Measurements from ENCODE around the gene UHRF2. TPM values are rescaled to one million over a fixed set of nuclear protein-coding genes. Genes with fewer than 3 reads are reported as not detected.

Gene UHRF2
- total and polyA plus RNA-seq, 10 donors: 26.3 to 120 (median 61.5) TPM

- 93 to 96% (median 95%) methylated on average over 7 of the region's 7 CpGs for WGBS, 5 donors
- intact Hi-C loops (cut with DNase I; ENCODE audit: low total_unique reads): no loop called here
- TF ChIP-seq POLR2AphosphoS5 (IDR thresholded peaks at IDR 0.05): no peak
- TF ChIP-seq, protein P1, sequence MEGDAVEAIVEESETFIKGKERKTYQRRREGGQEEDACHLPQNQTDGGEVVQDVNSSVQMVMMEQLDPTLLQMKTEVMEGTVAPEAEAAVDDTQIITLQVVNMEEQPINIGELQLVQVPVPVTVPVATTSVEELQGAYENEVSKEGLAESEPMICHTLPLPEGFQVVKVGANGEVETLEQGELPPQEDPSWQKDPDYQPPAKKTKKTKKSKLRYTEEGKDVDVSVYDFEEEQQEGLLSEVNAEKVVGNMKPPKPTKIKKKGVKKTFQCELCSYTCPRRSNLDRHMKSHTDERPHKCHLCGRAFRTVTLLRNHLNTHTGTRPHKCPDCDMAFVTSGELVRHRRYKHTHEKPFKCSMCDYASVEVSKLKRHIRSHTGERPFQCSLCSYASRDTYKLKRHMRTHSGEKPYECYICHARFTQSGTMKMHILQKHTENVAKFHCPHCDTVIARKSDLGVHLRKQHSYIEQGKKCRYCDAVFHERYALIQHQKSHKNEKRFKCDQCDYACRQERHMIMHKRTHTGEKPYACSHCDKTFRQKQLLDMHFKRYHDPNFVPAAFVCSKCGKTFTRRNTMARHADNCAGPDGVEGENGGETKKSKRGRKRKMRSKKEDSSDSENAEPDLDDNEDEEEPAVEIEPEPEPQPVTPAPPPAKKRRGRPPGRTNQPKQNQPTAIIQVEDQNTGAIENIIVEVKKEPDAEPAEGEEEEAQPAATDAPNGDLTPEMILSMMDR (IDR thresholded peaks at IDR 0.05 in 8 of 11, conservative IDR thresholded peaks at IDR 0.05 in 3 of 11): no peak
- no peak for TF ChIP-seq POLR2A (IDR thresholded peaks at IDR 0.05)
- no peak for DNase-seq
- no peaks in the 10 kb centered on the region for H3K4me1 ChIP-seq
- H3K4me3 ChIP-seq: no peak overlapping the region
- H3K27me3 ChIP-seq (replicated peaks in 1 of 7): no peaks in the 10 kb centered on the region
- no peak overlapping the region for H3K27ac ChIP-seq
- no peaks in the 10 kb centered on the region for H3K9me3 ChIP-seq
- H3K36me3 ChIP-seq: peaks cover 0 to 91% (median 55%) of the 10 kb centered on the region in 6 donors
Observed at GRCh38 chr9:6488395-6488794, 75.4 kb downstream of the UHRF2 start.

DNA sequence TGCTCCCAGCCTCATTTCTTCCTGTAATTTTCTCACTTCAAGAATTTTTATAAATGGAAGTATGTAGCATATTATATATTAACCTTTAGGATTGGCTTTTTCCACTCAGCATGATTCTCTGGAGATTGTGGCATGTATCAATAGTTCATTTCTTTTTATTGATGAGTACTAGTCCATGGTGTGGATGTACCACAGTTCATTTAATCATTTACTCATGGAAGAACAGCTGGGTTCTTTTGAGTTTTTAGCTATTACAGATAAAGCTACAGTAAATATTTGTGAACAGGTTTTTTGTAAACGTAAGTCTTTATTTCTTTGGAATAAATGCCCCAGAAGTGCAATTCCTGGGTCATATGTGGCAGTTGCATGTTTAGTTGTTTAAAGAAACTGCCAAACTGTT is 76.1 kb downstream of the UHRF2 start:
- no peak overlapping the region for H3K27ac ChIP-seq
- TF ChIP-seq POLR2AphosphoS5 (IDR thresholded peaks at IDR 0.05) (no peak), POLR2A (IDR thresholded peaks at IDR 0.05) (no peak)
- TF ChIP-seq, protein P1 (IDR thresholded peaks at IDR 0.05 in 8 of 11, conservative IDR thresholded peaks at IDR 0.05 in 3 of 11): no peak
- H3K27me3 ChIP-seq (replicated peaks in 1 of 7): no peaks in the 10 kb centered on the region
- intact Hi-C loops (cut with DNase I; ENCODE audit: low total_unique reads): no loop called here
- no peak overlapping the region for H3K4me3 ChIP-seq
- peaks cover 0 to 91% (median 51%) of the 10 kb centered on the region in 6 donors for H3K36me3 ChIP-seq
- DNase-seq: no peak
- WGBS, 5 donors: 93 to 100% (median 95%) methylated on average over 1 of the region's 1 CpG
- H3K4me1 ChIP-seq: no peaks in the 10 kb centered on the region
- H3K9me3 ChIP-seq: no peaks in the 10 kb centered on the region

GRCh38 chr9:6490863-6491262 is 77.9 kb downstream of the UHRF2 start:
- WGBS, 5 donors: 97 to 98% (median 97%) methylated on average over 2 of the region's 2 CpGs
- no peaks in the 10 kb centered on the region for H3K27me3 ChIP-seq (replicated peaks in 1 of 7)
- no peaks in the 10 kb centered on the region for H3K9me3 ChIP-seq
- intact Hi-C loops (cut with DNase I; ENCODE audit: low total_unique reads): no loop called here
- H3K4me1 ChIP-seq: no peaks in the 10 kb centered on the region
- no peak overlapping the region for H3K4me3 ChIP-seq
- TF ChIP-seq POLR2A (IDR thresholded peaks at IDR 0.05) (no peak), POLR2AphosphoS5 (IDR thresholded peaks at IDR 0.05) (no peak)
- TF ChIP-seq, protein P1 (IDR thresholded peaks at IDR 0.05 in 8 of 11, conservative IDR thresholded peaks at IDR 0.05 in 3 of 11): no peak
- DNase-seq: no peak
- H3K27ac ChIP-seq: no peak overlapping the region
- H3K36me3 ChIP-seq: peaks cover 0 to 91% (median 50%) of the 10 kb centered on the region in 6 donors

DNA sequence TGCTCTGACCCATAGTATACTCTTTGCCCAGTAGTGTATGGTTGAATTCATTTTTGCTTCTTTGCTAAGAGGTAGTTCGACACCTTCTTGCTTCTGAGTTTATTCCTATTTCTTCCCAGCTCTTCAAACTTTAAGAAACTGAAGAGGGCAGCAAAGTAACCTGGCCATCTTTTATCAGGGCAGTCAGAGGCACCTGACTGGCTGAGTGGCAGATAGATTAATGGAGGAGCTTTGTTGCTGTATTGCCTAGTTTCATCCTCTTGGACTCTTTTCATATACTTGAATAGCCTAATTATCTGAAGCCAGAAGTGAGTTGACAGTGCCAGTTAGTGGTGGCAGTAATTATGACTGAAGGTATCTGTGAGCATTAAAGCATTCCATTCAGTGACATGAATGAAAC is 82.5 kb downstream of the UHRF2 start:
- no peaks in the 10 kb centered on the region for H3K27me3 ChIP-seq (replicated peaks in 1 of 7)
- WGBS, 5 donors: 92 to 100% (median 97%) methylated on average over 1 of the region's 1 CpG
- no peaks in the 10 kb centered on the region for H3K9me3 ChIP-seq
- intact Hi-C loops (cut with DNase I; ENCODE audit: low total_unique reads): no loop called here
- TF ChIP-seq, protein P1 (IDR thresholded peaks at IDR 0.05 in 8 of 11, conservative IDR thresholded peaks at IDR 0.05 in 3 of 11): no peak
- TF ChIP-seq POLR2AphosphoS5 (IDR thresholded peaks at IDR 0.05): no peak
- no peak for TF ChIP-seq POLR2A (IDR thresholded peaks at IDR 0.05)
- H3K4me3 ChIP-seq: no peak overlapping the region
- H3K36me3 ChIP-seq: peaks cover 0 to 91% (median 49%) of the 10 kb centered on the region in 6 donors
- H3K27ac ChIP-seq: no peak overlapping the region
- DNase-seq: no peak
- no peaks in the 10 kb centered on the region for H3K4me1 ChIP-seq

Measured in spleen (tissue), 11 donors.